Measurements from ENCODE around the gene CD82.
"Not testable (repeated sequence)": the region's sequence is repeated elsewhere in the genome, so short reads cannot be mapped to it uniquely, and the experiment has no call there.

The CD82 gene

GRCh38 chr11:44658506-44658850, 93.0 kb downstream of the CD82 start:
- no peak for DNase-seq

- DNase-seq, result peak in 16 of 58 donors; percentile 9 to 40 (median 18)
These were observed 94.2 kb downstream of the CD82 start for GRCh38 chr11:44659641-44660040.

- DNase-seq, result not testable (repeated sequence)
These were observed 95.1 kb downstream of the CD82 start for GRCh38 chr11:44660535-44660934.

- DNase-seq, result no peak
These were observed 95.9 kb downstream of the CD82 start for GRCh38 chr11:44661311-44661717.
